ENCODE data around the gene KLHDC9.

Gene KLHDC9

GRCh38 chr1:161091796-161092507, 6.2 kb upstream of the KLHDC9 start:
- DNase-seq (ENCODE audit: low spot score), result no peak
- no peak overlapping the region for H3K27ac ChIP-seq
- TF ChIP-seq CTCF (conservative IDR thresholded peaks at IDR 0.05; ENCODE audit: low read depth), result no peak
- ChIA-PET POLR2A (ENCODE audit: low non-redundant PET) (no interaction called here), CTCF (interaction anchor here (1.0 kb wide), 1 partner anchor 46 kb away, joined by 3 read pairs; the partner anchor contains the start of gene USF1)

GRCh38 chr1:161092621-161093028, 5.5 kb upstream of the KLHDC9 start:
- no peak for TF ChIP-seq CTCF (conservative IDR thresholded peaks at IDR 0.05; ENCODE audit: low read depth)
- ChIA-PET CTCF (interaction anchor here (1.0 to 1.1 kb wide), 2 partner anchors 47 to 51 kb away, joined by 3 to 5 read pairs; partner anchors contain the start of gene USF1), POLR2A (ENCODE audit: low non-redundant PET) (no interaction called here)
- no peak overlapping the region for H3K27ac ChIP-seq
- DNase-seq (ENCODE audit: low spot score), result peak; percentile 73

- no peak for TF ChIP-seq CTCF (conservative IDR thresholded peaks at IDR 0.05; ENCODE audit: low read depth)
- H3K27ac ChIP-seq, result no peak overlapping the region
- ChIA-PET CTCF (interaction anchor here (0.6 to 4.3 kb wide), 3 partner anchors 10 to 147 kb away, joined by 3 to 75 read pairs (median 3); partner anchors contain the start of gene ARHGAP30), POLR2A (ENCODE audit: low non-redundant PET) (no interaction called here)
- no peak for DNase-seq (ENCODE audit: low spot score)
Observed at GRCh38 chr1:161094481-161094880, 3.7 kb upstream of the KLHDC9 start.

GRCh38 chr1:161095230-161095629, 2.9 kb upstream of the KLHDC9 start:
- no peak for DNase-seq (ENCODE audit: low spot score)
- ChIA-PET POLR2A (ENCODE audit: low non-redundant PET) (no interaction called here), CTCF (interaction anchor here (0.6 to 4.3 kb wide), 2 partner anchors 23 to 42 kb away, joined by 3 to 75 read pairs; partner anchors contain the start of gene ARHGAP30)
- no peak for TF ChIP-seq CTCF (conservative IDR thresholded peaks at IDR 0.05; ENCODE audit: low read depth)
- no peak overlapping the region for H3K27ac ChIP-seq

GRCh38 chr1:161096015-161096414, 2.1 kb upstream of the KLHDC9 start:
- POLR2A ChIA-PET (ENCODE audit: low non-redundant PET), result no interaction called here

GRCh38 chr1:161096530-161096929, 1.6 kb upstream of the KLHDC9 start:
- peak; percentile 53 for DNase-seq (ENCODE audit: low spot score)
- TF ChIP-seq CTCF (conservative IDR thresholded peaks at IDR 0.05; ENCODE audit: low read depth), result no peak
- ChIA-PET CTCF (interaction anchor here (0.5 to 4.3 kb wide), 8 partner anchors 8 to 145 kb away, joined by 3 to 75 read pairs (median 8); partner anchors contain the start of genes ARHGAP30, F11R and USF1), POLR2A (ENCODE audit: low non-redundant PET) (no interaction called here)
- peak overlapping the region; percentile 45; the same call in 1 of the 2 replicates for H3K27ac ChIP-seq

More at GRCh38 chr1:161096015-161096414, 2.1 kb upstream of the KLHDC9 start:
- H3K27ac ChIP-seq, result no peak overlapping the region
- CTCF ChIA-PET, result interaction anchor here (0.5 to 4.3 kb wide), 4 partner anchors 8 to 340 kb away, joined by 3 to 75 read pairs (median 4); partner anchors contain the start of gene ARHGAP30
- TF ChIP-seq CTCF (conservative IDR thresholded peaks at IDR 0.05; ENCODE audit: low read depth), result no peak
- DNase-seq (ENCODE audit: low spot score), result no peak
